Posterior vena cava (tissue), 2 donors: ENCODE measurements around the gene MTAP. TPM values are rescaled to one million over a fixed set of nuclear protein-coding genes. Genes with fewer than 3 reads are reported as not detected.
A peak's percentile ranks its signal among the peaks of the same experiment; 100 is the strongest.

Experiments
- DNase-seq: peaks from one replicate; pipeline ENCODE4 v3.0.0-alpha.2; 2020; ENCODE audit warnings: low spot score
- intact Hi-C, 2 donors: fragments of 100-400 bp; cut with DNase I; formaldehyde crosslinking; loops; one replicate each; pipeline versions ENCODE4 v1.14.1 to v1.14.2; 2022 to 2023
- long read RNA-seq, 2 donors: library from polyadenylated mRNA; unstranded; transcript quantifications; one replicate each; pipeline ENCODE4 v2.0.0, GENCODE V29; 2020 to 2021
- total RNA-seq, 2 donors: library from RNA; stranded (reverse); fragmentation: NEBNext Ultra II Directional; extraction: Animal tissue kit (Norgen Biotek cat#: 25700); gene quantifications; one replicate each; pipeline ENCODE4 v1.2.1, GENCODE V29; 2021
- donor health status: DM: yes; HTN: yes; CAD: no.
- donor health status: DM: yes; HTN: yes; CAD: no.

MTAP gene
- total RNA-seq, result 10 to 100 TPM; 28.1 to 33.0 TPM
- long read RNA-seq, donor 1, full-length matches to known transcripts, result 4 of 4 reads
- long read RNA-seq, donor 1, partial matches to known transcripts, result 0 of 4 reads
- long read RNA-seq, donor 1, other reads (novel, unspliced or antisense), result 0 of 4 reads
- long read RNA-seq, donor 2, full-length matches to known transcripts, result 19 of 27 reads
- long read RNA-seq, donor 2, partial matches to known transcripts, result 4 of 27 reads
- long read RNA-seq, donor 2, other reads (novel, unspliced or antisense), result 4 of 27 reads

DNA sequence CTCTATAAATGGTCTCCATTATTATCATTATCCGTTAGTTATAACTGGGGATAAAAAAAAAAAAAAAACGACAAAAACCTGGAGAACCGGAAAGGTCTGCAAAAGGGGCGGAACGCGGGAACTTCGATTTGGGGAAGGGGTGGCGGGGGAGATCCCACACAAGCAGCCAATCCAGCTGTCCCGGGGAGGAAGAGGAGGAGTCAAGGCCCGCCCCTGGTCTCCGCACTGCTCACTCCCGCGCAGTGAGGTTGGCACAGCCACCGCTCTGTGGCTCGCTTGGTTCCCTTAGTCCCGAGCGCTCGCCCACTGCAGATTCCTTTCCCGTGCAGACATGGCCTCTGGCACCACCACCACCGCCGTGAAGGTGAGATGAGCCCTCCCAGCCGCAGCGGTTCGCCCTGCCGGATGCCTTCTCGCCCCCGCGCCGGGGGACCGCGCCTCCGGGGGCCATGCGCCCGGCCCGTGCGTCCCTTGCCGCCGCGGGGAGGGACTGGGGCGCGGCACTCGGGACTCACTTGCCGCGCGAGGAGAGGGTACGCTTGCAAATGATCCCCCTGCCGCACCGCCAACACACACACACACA, at the start of gene MTAP:
Gene MTAP (plus strand): TSS at position 219 of the 583 bp plus-strand sequence. CDS start 113 bp downstream, at position 332.
- peak; percentile 96 for DNase-seq
- intact Hi-C loops, result loop anchor here in 1 of 2 donors (10.0 kb wide), 1 partner anchor 192 kb away; the partner anchor contains the start of genes CDKN2A and CDKN2B-AS1

DNA sequence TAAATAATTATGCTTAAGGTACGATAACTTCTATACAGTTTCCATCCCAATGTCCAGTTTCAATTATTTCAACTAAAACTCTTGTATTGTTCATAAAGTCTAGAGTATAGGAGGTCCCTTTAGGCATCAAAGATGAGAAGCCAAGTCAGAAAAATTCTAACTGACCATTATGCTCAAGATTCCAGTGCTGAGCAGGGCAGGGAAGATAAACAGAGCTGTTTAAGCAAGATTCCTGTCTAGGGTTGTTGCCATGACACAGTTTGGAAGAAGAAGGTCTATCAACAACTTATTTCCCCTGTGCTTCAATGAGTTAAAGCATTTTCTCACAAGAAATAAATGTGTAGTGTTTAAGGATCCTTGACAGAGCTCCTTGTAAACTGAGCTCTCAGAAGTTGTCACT, 48.9 kb upstream of the MTAP start:
- intact Hi-C loops, result no loop called here
- DNase-seq, result no peak

DNA sequence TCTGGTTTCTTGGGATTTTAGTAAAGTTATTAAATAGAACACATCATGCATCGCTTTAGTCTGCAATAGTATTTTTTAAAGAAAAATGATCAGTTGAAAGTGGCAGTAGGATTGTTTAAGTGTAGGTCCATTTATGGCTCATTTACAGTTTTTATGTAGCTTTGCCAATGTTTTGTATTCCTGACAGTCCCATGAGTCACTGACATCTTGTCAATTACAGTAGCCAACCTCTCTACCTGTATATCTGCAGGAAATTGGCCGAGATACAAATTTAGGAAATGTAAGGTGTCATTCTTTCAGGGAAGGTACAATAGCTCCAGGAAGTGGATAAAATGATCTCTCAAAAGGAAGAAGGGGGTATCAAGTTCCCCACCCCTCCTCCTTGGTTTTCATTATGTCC, 47.7 kb upstream of the MTAP start:
- intact Hi-C loops, result no loop called here
- DNase-seq, result no peak

- intact Hi-C loops, result no loop called here
- DNase-seq, result no peak
Observed at GRCh38 chr9:21758540-21758939, 43.9 kb upstream of the MTAP start.

GRCh38 chr9:21761309-21761901, 41.0 kb upstream of the MTAP start:
- intact Hi-C loops, result no loop called here
- DNase-seq, result no peak

- DNase-seq, result no peak
- intact Hi-C loops, result no loop called here
Observed at GRCh38 chr9:21762064-21762463, 40.4 kb upstream of the MTAP start.

GRCh38 chr9:21764846-21765245, 37.6 kb upstream of the MTAP start:
- DNase-seq, result no peak
- intact Hi-C loops, result no loop called here

- no peak for DNase-seq
- intact Hi-C loops, result no loop called here
Observed at GRCh38 chr9:21766096-21766495, 36.3 kb upstream of the MTAP start.

DNA sequence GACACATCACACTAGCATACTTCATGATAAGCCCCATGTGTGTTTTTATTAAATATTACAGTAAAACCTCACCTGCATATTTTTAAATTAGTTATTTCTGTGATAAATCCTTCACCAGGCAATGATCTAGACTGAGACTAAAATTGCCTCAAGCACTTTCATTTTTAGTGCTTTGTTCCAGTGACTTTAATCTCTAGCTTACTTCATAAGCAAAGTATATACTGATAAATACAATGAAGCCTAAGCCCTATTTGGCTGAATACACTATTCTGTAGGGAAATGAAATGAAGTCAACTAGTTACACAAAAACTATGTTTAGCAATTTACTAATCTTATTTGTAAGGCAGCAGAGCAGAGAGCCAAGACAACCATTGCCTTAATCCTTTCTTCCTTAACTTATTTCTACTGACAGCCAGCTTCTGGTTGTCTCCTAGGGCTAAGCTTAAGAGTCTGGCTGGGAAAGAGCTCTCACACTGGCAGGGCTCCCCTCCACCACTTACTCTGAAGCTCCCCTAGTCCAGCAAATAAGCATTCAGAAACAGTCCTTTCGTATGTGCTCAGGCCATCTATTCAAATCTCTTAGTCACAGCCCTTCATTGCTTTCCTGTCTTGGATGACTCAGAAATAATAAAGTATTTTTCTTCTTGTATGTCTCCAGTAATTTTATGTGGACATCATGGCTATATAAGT, 31.4 kb upstream of the MTAP start:
- DNase-seq, result no peak
- intact Hi-C loops, result no loop called here

DNA sequence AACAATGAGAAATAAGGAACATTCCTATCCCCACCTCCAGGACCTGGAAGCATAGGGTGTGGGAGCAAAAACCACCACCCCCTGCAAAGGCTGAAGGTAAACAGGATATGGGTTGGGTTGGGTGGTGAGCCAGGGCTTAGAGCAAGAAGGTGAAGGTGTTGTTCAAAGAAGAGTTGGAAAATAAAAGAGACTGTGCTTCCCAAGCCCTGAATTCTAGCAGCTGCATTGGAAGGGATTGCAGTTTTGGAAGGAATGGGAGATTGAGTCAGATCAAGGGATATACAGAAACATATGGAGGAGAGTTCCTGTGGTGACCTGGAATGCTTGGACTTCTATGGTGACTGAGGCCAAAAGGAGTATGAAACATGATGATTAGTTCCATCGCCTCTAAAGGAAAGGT, 24.7 kb upstream of the MTAP start:
- intact Hi-C loops, result no loop called here
- no peak for DNase-seq

GRCh38 chr9:21778304-21778703, 24.1 kb upstream of the MTAP start:
- DNase-seq, result no peak
- intact Hi-C loops, result no loop called here

GRCh38 chr9:21779397-21779796, 23.0 kb upstream of the MTAP start:
- intact Hi-C loops, result no loop called here
- no peak for DNase-seq

DNA sequence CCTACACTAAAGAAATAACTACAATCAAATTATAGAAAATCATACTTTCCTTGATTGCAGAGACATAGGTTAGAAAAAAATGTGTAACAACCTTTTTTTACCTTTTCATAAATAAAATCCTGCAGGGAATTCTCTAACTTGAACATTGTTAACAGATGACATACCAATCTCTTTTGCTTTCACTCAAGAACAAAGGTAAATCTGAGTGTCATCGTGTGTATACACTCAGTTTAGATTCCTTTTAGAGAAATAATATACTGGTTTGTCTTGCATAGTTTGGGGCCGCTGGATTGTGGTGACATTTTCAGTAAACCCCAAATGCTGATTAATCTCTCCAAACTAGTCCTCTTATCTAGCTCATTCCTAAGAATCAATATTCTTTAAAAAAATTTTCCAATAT, 20.8 kb upstream of the MTAP start:
- intact Hi-C loops, result loop anchor here in 1 of 2 donors (10.0 kb wide), 1 partner anchor 457 kb away; no protein-coding TSS in a partner anchor
- no peak for DNase-seq

- no peak for DNase-seq
- intact Hi-C loops, result loop anchor here in 1 of 2 donors (10.0 kb wide), 1 partner anchor 457 kb away; no protein-coding TSS in a partner anchor
Observed at GRCh38 chr9:21782205-21782604, 20.2 kb upstream of the MTAP start.

DNA sequence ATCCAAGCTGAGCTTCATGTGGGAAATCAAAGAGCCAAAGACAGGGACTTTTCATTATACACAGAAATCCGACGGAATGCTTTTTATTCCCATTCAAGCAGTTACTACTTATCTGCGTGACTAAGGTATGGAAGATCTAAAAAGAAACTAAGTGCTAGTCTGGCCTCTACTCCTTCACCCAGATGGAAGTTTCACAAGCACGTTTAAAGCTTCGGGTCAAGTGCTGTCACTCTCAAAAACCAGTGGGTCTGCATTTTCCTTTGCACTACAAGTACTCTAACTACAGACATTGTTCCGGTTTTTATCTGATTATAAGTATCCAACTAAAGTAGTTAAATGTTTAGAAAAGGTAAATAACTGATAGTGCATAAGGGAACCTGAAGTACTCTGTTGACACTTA, 13.7 kb upstream of the MTAP start:
- no peak for DNase-seq

DNA sequence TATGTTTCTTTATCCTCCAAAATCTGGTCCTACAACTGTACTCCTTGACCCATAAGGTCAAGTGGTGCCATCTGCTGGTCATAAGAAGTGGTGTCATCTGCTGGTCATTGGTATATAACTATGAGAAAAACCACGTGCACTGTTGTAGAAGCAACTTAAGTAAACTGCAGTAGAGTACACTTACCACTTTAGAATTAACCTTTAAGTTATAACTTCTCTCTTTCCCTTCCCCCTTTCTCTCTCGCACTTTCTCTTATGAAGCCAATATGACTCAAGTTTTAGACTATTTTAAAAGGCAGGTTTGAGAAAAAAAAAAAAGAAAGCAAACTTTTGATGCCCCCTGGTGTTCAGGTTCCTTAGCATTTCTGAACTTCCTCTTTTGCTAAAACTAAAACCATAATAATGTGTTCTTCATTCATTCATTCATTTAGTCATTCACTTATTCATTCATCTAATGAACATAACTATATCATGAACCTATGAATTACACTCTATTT, 12.8 kb upstream of the MTAP start:
- DNase-seq, result no peak
- intact Hi-C loops, result loop anchor here (10.0 kb wide), 2 partner anchors 455 to 465 kb away; partner anchors contain the start of gene KLHL9 (in 1 of the 2)

More for the DNA sequence above, 13.7 kb upstream of the MTAP start:
- intact Hi-C loops, result loop anchor here in 1 of 2 donors (10.0 kb wide), 1 partner anchor 464 kb away; no protein-coding TSS in a partner anchor

DNA sequence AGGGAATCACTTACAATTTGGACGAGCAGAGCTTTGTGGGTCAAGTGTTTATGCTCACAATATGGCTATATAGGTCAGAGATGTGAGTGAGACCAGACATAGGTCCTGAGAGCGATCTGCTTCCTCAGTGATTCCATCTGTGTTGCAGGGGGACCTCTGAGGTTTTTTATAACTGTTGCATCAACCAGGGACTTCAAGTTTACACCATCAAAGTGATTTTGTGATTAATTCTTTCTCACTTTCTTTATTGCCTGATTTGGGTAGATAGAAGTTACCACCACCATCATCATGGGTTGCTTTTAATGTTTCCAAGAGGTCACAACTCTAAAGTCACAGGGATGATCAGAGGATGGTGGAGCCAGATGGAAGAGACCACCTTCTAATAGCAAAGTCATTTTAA, 7.0 kb upstream of the MTAP start:
- no peak for DNase-seq
- intact Hi-C loops, result loop anchor here in 1 of 2 donors (10.0 kb wide), 1 partner anchor 461 kb away; the partner anchor contains the start of gene KLHL9

DNA sequence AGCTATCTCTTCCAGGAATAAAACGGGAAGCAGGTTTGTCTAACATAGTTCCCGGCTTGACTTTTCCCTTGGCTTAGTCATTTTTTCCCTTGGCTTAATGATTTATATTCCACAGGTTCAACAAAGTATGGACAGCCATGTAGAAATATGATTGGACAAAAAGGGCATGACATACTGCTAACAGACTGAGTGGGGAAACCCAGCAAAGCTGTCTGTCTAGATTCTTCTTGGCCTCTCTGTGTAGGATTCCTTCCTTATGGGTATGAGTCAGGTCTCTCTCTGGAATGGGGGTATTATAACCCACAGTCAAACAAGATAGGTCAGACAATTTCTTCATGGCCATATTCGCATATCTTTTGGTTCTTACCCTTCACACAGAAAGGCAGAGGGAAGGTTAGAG, 5.7 kb upstream of the MTAP start:
- DNase-seq, result no peak
- intact Hi-C loops, result loop anchor here in 1 of 2 donors (10.0 kb wide), 1 partner anchor 462 kb away; the partner anchor contains the start of gene KLHL9

- no peak for DNase-seq
- intact Hi-C loops, result loop anchor here in 1 of 2 donors (10.0 kb wide), 1 partner anchor 194 kb away; the partner anchor contains the start of genes CDKN2A and CDKN2B-AS1
Observed at GRCh38 chr9:21800931-21801682, 1.3 kb upstream of the MTAP start.
